HepG2 (cell line): ENCODE results near the gene SYMPK. TPM values are rescaled to one million over a fixed set of nuclear protein-coding genes. Genes with fewer than 3 reads are reported as not detected.
A peak's percentile ranks its signal among the peaks of the same experiment; 100 is the strongest.

Experiments
- ATAC-seq: fragments of 200-7000 bp; cut with Tn5 transposase; 3 replicates; pipeline ENCODE4 v1.9.1; 2020; ENCODE audit warnings: mild to moderate bottlenecking, moderate library complexity
- BruUV-seq: library from RNA; stranded (reverse); fragments of 400-500 nt; replicated peaks from 2 replicates; lab custom pipeline; 2021; lab: Mats Ljungman, UMichigan
- CTCF ChIA-PET: fragments of 300-600 bp; formaldehyde crosslinking; extraction: SDS; loops from one replicate; lab custom pipeline; 2021; ENCODE audit warnings: low total read pairs, inconsistent platforms, low intra/inter-chr PET ratio; lab: Yijun Ruan, JAX
- POLR2A ChIA-PET: fragments of 350-600 bp; sonication (Branson Sonifier 250); formaldehyde crosslinking; loops from one replicate; lab custom pipeline; 2020; ENCODE audit warnings: antibody characterized with exemption, inconsistent platforms; lab: Yijun Ruan, JAX
- DNase-seq: peaks from one replicate; pipeline ENCODE4 v3.0.0-alpha.2; 2015; ENCODE audit warnings: low spot score
- FAIRE-seq: peaks from 3 replicates; lab custom pipeline; 2011; peaks lifted over from hg19 to GRCh38; lab: Jason Lieb, UNC
- H2AFZ ChIP-seq: one replicate; pipeline ENCODE4 v1.6.1; 2011; ENCODE audit warnings: low read length, inconsistent platforms
- H3K27ac ChIP-seq: fragments of 300-600 bp; 3 replicates; pipeline ENCODE4 v1.8.0; 2011; ENCODE audit warnings: mixed run types, mild to moderate bottlenecking, mixed read lengths, low read length, inconsistent platforms; ENCODE audit not compliant: insufficient read depth; ENCODE audit errors: extremely low read length
- H3K27me3 ChIP-seq, 2 experiments: fragments of 200-600 bp in 1 of 2; 2 replicates in 1 of 2; 3 replicates in 1 of 2; pipeline versions ENCODE4 v1.6.0 to v1.8.0; 2011; ENCODE audit warnings: low read length in 2 of 2, mild to moderate bottlenecking in 2 of 2, moderate library complexity in 2 of 2, inconsistent platforms in 1 of 2; ENCODE audit not compliant: insufficient read depth in 2 of 2, control insufficient read depth in 1 of 2
- H3K36me3 ChIP-seq, 2 experiments: fragments of 200-600 bp in 1 of 2; replicated peaks in 1 of 2; 2 replicates in 1 of 2; 3 replicates in 1 of 2; pipeline versions ENCODE4 v1.5.1 to v1.8.0; 2011; ENCODE audit warnings: low read length in 2 of 2, inconsistent platforms in 1 of 2; ENCODE audit not compliant: insufficient read depth in 2 of 2, control insufficient read depth in 1 of 2
- H3K4me1 ChIP-seq: 2 replicates; pipeline ENCODE4 v1.5.1; 2012; ENCODE audit warnings: low read length, inconsistent platforms; ENCODE audit not compliant: insufficient read depth
- H3K4me2 ChIP-seq: 2 replicates; pipeline ENCODE4 v1.6.0; 2011; ENCODE audit warnings: low read depth, low read length, inconsistent platforms
- H3K4me3 ChIP-seq, 3 experiments: fragments of 200-600 bp in 1 of 3; sonication (generic), shearing (Covaris generic) in 1 of 3; replicated peaks in 1 of 3; 2 replicates each; pipeline ENCODE4 v1.5.1; 2011 to 2016; ENCODE audit warnings: low read length in 3 of 3, inconsistent platforms in 2 of 3, low read depth in 2 of 3, mild to moderate bottlenecking in 2 of 3, control low read depth in 1 of 3, mixed read lengths in 1 of 3; ENCODE audit not compliant: insufficient read depth in 1 of 3
- H3K79me2 ChIP-seq: one replicate; pipeline ENCODE4 v1.6.1; 2011; ENCODE audit warnings: low read length, inconsistent platforms; ENCODE audit not compliant: insufficient read depth
- H3K9ac ChIP-seq: 2 replicates; pipeline ENCODE4 v1.6.0; 2011; ENCODE audit warnings: mild to moderate bottlenecking, low read depth, low read length, inconsistent platforms; ENCODE audit not compliant: insufficient read depth
- H3K9me3 ChIP-seq: 2 replicates; pipeline ENCODE4 v1.5.1; 2012; ENCODE audit warnings: mild to moderate bottlenecking, low read length
- H4K20me1 ChIP-seq: 2 replicates; pipeline ENCODE4 v1.6.0; 2011; ENCODE audit warnings: inconsistent platforms, mild to moderate bottlenecking, low read length, moderate library complexity; ENCODE audit not compliant: insufficient read depth
- ETV5 ChIP-seq: IDR thresholded peaks from 2 replicates; pipeline ENCODE4 v1.6.1; 2018; ENCODE audit warnings: missing biosample characterization, missing genetic modification reagents, inconsistent platforms, borderline replicate concordance
- MAX ChIP-seq: IDR thresholded peaks from 2 replicates; pipeline ENCODE4 v1.6.1; 2012; ENCODE audit warnings: inconsistent platforms
- MYC ChIP-seq: sonication (generic); formaldehyde crosslinking; IDR thresholded peaks from 2 replicates; pipeline ENCODE4 v1.9.0; 2021; ENCODE audit warnings: missing genetic modification reagents, borderline replicate concordance
- NCOR1 ChIP-seq: fragments of 200-600 bp; sonication (generic); IDR thresholded peaks from 2 replicates; pipeline ENCODE4 v1.7.0; 2017; ENCODE audit warnings: antibody characterized with exemption, low read length, borderline replicate concordance
- RAD21 ChIP-seq: fragments of 450-650 bp; formaldehyde crosslinking; IDR thresholded peaks from 2 replicates; pipeline ENCODE4 v1.5.0; 2020; ENCODE audit warnings: mild to moderate bottlenecking
- STAG1 ChIP-seq: sonication (generic); formaldehyde crosslinking; IDR thresholded peaks from 2 replicates; pipeline ENCODE4 v1.4.0; 2020; ENCODE audit warnings: missing genetic modification reagents
- SYNCRIP ChIP-seq: fragments of 200-400 bp; formaldehyde crosslinking; IDR thresholded peaks from 2 replicates; pipeline ENCODE4 v1.6.1; 2018; ENCODE audit warnings: mild to moderate bottlenecking, low read depth, low read length; ENCODE audit not compliant: insufficient read depth
- YEATS4 ChIP-seq: sonication (generic); formaldehyde crosslinking; IDR thresholded peaks from 2 replicates; pipeline ENCODE4 v1.4.0; 2020; ENCODE audit warnings: missing genetic modification reagents, borderline replicate concordance
- ZNF251 ChIP-seq: sonication (generic); formaldehyde crosslinking; IDR thresholded peaks from 2 replicates; pipeline ENCODE4 v1.9.0; 2021; ENCODE audit warnings: mild to moderate bottlenecking, missing genetic modification reagents
- ZNF333 ChIP-seq: sonication (generic); formaldehyde crosslinking; IDR thresholded peaks from 2 replicates; pipeline ENCODE4 v1.4.0; 2020; ENCODE audit warnings: mild to moderate bottlenecking, missing genetic modification reagents, borderline replicate concordance
- ZNF687 ChIP-seq: sonication (generic); formaldehyde crosslinking; IDR thresholded peaks from 2 replicates; pipeline ENCODE4 v1.5.1; 2020; ENCODE audit warnings: mild to moderate bottlenecking, missing genetic modification reagents, moderate library complexity
- WGBS: methylation state at CpG from one replicate; pipeline ENCODE4 v1.1.6; 2017; ENCODE audit warnings: low lambda C conversion rate; 5-methylcytosine and 5-hydroxymethylcytosine counted together
- in situ Hi-C: cut with HindIII; loops from 2 replicates; pipeline ENCODE4 v1.10.0; 2017; ENCODE audit warnings: low pct_unique_long_range_greater_than_20kb; ENCODE audit not compliant: extremely low pct_ligation_motif_present
- intact Hi-C: fragments of 100-400 bp; cut with micrococcal nuclease; formaldehyde crosslinking; loops from one replicate; pipeline ENCODE4 v1.10.0; 2022; ENCODE audit not compliant: unreplicated experiment
- polyA plus RNA-seq, 8 experiments: library from polyadenylated mRNA; depleted of rRNA in 3 of 8; stranded (reverse) in 7 of 8; unstranded in 1 of 8; fragments of >200 nt; fragmentation: Illumina TruSeq in 4 of 8; extraction: Trizol in 4 of 8; gene quantifications; 2 replicates each; pipeline versions ENCODE4 v1.2.1 to v1.2.3, GENCODE V29; 2011 to 2016; ENCODE audit warnings: low read depth in 4 of 8, missing spikeins in 1 of 8, mixed read lengths in 1 of 8; ENCODE audit not compliant: insufficient read depth in 1 of 8
- total RNA-seq, 5 experiments: library from RNA; depleted of rRNA; stranded (reverse); fragments of >200 nt; fragmentation: Illumina TruSeq; extraction: Trizol; gene quantifications; 2 replicates each; pipeline ENCODE4 v1.2.3, GENCODE V29; 2016; ENCODE audit warnings: low read depth in 1 of 5
- TF ChIP-seq, protein P1 (sequence below): sonication (generic); formaldehyde crosslinking; IDR thresholded peaks from 2 replicates; pipeline ENCODE4 v1.5.0; 2020; ENCODE audit warnings: mild to moderate bottlenecking, missing genetic modification reagents, moderate library complexity
- TF ChIP-seq, protein P2 (sequence below): sonication (generic); formaldehyde crosslinking; IDR thresholded peaks from 2 replicates; pipeline ENCODE4 v1.4.0; 2020; ENCODE audit warnings: missing genetic modification reagents

Gene SYMPK
- total and polyA plus RNA-seq, 2 of the 13 experiments (the other 11 are each of a cell fraction or from before 2014, with no cell fraction given) = 21.9 to 55.7 TPM

- peak; percentile 9 for ATAC-seq
- peaks cover 2 to 4% of the 10 kb centered on the region in 2 experiments; a peak in 2 of 5 replicates for H3K36me3 ChIP-seq
- TF ChIP-seq ZNF333 (CRISPR knock-in tag) (no peak), STAG1 (CRISPR knock-in tag) (peak; percentile 23), MAX (peak; percentile 38; the same call in 1 of the 2 replicates), MYC (CRISPR knock-in tag) (peak; percentile 46; the same call in 1 of the 2 replicates), NCOR1 (no peak), RAD21 (CRISPR knock-in tag) (peak; percentile 39; the same call in 1 of the 2 replicates), ETV5 (CRISPR knock-in tag) (0 out of 2 replicates have a peak, but pooled peaks have one; percentile 9), ZNF251 (CRISPR knock-in tag) (no peak), SYNCRIP (no peak), YEATS4 (CRISPR knock-in tag) (no peak), ZNF687 (CRISPR knock-in tag) (peak; percentile 36)
- TF ChIP-seq, protein P1, sequence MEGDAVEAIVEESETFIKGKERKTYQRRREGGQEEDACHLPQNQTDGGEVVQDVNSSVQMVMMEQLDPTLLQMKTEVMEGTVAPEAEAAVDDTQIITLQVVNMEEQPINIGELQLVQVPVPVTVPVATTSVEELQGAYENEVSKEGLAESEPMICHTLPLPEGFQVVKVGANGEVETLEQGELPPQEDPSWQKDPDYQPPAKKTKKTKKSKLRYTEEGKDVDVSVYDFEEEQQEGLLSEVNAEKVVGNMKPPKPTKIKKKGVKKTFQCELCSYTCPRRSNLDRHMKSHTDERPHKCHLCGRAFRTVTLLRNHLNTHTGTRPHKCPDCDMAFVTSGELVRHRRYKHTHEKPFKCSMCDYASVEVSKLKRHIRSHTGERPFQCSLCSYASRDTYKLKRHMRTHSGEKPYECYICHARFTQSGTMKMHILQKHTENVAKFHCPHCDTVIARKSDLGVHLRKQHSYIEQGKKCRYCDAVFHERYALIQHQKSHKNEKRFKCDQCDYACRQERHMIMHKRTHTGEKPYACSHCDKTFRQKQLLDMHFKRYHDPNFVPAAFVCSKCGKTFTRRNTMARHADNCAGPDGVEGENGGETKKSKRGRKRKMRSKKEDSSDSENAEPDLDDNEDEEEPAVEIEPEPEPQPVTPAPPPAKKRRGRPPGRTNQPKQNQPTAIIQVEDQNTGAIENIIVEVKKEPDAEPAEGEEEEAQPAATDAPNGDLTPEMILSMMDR (CRISPR knock-in tag) = peak; percentile 44
- TF ChIP-seq, protein P2, sequence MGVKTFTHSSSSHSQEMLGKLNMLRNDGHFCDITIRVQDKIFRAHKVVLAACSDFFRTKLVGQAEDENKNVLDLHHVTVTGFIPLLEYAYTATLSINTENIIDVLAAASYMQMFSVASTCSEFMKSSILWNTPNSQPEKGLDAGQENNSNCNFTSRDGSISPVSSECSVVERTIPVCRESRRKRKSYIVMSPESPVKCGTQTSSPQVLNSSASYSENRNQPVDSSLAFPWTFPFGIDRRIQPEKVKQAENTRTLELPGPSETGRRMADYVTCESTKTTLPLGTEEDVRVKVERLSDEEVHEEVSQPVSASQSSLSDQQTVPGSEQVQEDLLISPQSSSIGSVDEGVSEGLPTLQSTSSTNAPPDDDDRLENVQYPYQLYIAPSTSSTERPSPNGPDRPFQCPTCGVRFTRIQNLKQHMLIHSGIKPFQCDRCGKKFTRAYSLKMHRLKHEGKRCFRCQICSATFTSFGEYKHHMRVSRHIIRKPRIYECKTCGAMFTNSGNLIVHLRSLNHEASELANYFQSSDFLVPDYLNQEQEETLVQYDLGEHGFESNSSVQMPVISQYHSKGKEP = no peak
- H3K4me2 ChIP-seq = no peak overlapping the region
- WGBS = 39% methylated on average over 9 of the region's 9 CpGs
- intact Hi-C loops = no loop called here
- POLR2A ChIA-PET = interaction anchor here (0.7 to 1.4 kb wide), 2 partner anchors 18 to 24 kb away, joined by 3 to 5 read pairs; no protein-coding TSS in a partner anchor
- DNase-seq = peak; percentile 63
- FAIRE-seq = peak; percentile 37
- peaks cover 27% of the 10 kb centered on the region for H3K4me1 ChIP-seq
- no peaks in the 10 kb centered on the region for H3K27me3 ChIP-seq
- H4K20me1 ChIP-seq = no peaks in the 10 kb centered on the region
- CTCF ChIA-PET = no interaction called here
- BruUV-seq = no TSS peak
- H3K27ac ChIP-seq = no peak overlapping the region
- in situ Hi-C loops = no loop called here
- H3K4me3 ChIP-seq = no peak overlapping the region
- H3K9ac ChIP-seq = no peak overlapping the region
- no peaks in the 10 kb centered on the region for H3K79me2 ChIP-seq
- H2AFZ ChIP-seq = no peak overlapping the region
- no peaks in the 10 kb centered on the region for H3K9me3 ChIP-seq
Measured at GRCh38 chr19:45774765-45775164, 88.2 kb downstream of the SYMPK start.
